Large intestine (tissue), 3 donors: Measurements from ENCODE around the gene MSI2. TPM values are rescaled to one million over a fixed set of nuclear protein-coding genes. Genes with fewer than 3 reads are reported as not detected.

ENCODE experiments used
- DNase-seq, 2 donors: peaks; one replicate each; pipeline versions ENCODE4 v3.0.0 to v3.0.0-alpha.2; 2013
- H3K27ac ChIP-seq: one replicate; pipeline ENCODE4 v1.5.1; 2013; ENCODE audit warnings: low read length
- H3K27me3 ChIP-seq: 2 replicates; pipeline ENCODE4 v1.6.1; 2013; ENCODE audit warnings: low read length; ENCODE audit not compliant: control insufficient read depth, insufficient read depth
- H3K36me3 ChIP-seq: 2 replicates; pipeline ENCODE4 v1.6.1; 2013; ENCODE audit warnings: low read length; ENCODE audit not compliant: control insufficient read depth, insufficient read depth
- H3K4me1 ChIP-seq: one replicate; pipeline ENCODE4 v1.6.1; 2013; ENCODE audit warnings: low read length; ENCODE audit not compliant: control insufficient read depth, insufficient read depth
- H3K4me3 ChIP-seq: one replicate; pipeline ENCODE4 v1.5.1; 2013; ENCODE audit warnings: low read length
- H3K9me3 ChIP-seq: one replicate; pipeline ENCODE4 v1.6.1; 2013; ENCODE audit warnings: mild to moderate bottlenecking, low read depth, low read length, moderate library complexity; ENCODE audit not compliant: control insufficient read depth
- WGBS: methylation state at CpG from one replicate; pipeline ENCODE4 v1.1.5; 2013; ENCODE audit warnings: low lambda C conversion rate; ENCODE audit not compliant: insufficient coverage; 5-methylcytosine and 5-hydroxymethylcytosine counted together
- polyA plus RNA-seq: library from polyadenylated mRNA; unstranded; fragments of 120-200 nt; gene quantifications from one replicate; pipeline ENCODE4 v1.2.1, GENCODE V29; 2013

The MSI2 gene
- polyA plus RNA-seq, 1 donor: 46.1 TPM

DNA sequence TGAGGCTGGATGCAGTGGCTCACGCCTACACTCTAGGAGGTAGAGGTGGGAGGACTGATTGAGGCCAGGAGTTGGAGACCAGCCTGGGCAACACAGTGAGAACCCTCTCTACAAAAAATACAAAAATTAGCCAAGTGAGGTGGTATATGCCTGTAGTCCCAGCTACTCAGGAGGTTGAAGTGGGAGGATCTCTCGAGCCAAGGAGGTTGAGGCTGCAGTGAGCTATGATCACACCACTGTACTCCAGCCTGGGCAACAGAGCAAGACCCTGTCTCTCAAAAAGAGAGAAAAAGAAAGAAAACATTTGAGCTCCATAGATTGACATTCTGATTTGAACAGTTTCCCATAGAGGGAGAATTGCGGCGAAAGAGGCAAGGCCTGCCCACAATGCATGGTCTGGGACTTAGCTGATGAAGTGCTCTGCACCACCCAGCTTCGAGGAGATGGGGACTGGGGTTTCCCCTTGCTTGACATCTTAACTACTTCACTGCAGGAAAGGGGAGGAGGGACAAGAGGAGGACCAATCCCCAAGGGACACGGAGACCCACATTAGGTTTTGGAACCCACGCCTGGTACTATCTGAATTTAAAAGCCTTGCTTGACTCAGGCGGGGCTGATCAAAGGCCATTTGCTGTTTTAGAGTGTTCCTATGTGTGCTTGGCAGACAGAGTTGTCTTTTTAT is 21.7 kb downstream of the MSI2 start:
- Histone ChIP-seq H3K36me3 (peaks cover 42% of the 10 kb centered on the region), H3K4me3 (no peak overlapping the region), H3K4me1 (peaks cover 10% of the 10 kb centered on the region), H3K27ac (no peak overlapping the region), H3K27me3 (no peaks in the 10 kb centered on the region), H3K9me3 (no peaks in the 10 kb centered on the region)
- no peak for DNase-seq
- WGBS: no CpG with 5 or more reads among the region's 8 CpGs

DNA sequence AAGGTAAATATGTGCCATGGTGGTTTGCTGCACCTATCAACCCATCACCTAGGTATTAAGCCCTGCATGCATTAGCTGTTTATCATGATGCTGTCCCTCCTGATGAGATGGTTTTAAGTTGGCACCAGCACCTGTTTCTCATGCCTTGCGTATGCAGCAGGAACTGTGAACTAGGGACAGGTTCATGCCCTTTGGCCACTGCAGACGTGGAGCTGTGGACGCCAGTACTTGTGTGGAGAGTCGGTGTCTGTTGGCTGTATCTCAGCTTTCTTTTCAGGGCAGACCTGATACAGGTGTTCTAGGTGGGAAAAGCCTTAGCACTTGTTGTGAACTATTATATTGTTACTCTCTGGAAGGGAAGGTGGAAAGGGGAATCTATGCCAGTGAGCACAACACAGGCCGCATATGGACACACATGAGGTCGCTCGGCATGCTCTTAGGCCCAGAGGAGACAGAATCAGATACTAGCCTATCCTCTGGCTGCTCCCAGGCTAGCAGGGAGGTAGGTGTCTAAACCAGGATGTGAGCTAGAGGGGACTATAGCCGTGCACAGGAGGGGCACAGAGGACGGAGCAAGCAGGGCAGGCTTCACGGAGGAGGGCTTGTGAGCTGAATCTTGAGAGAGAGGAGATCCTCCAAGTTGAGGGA is 22.5 kb downstream of the MSI2 start:
- Histone ChIP-seq H3K36me3 (peaks cover 37% of the 10 kb centered on the region), H3K9me3 (no peaks in the 10 kb centered on the region), H3K27me3 (no peaks in the 10 kb centered on the region), H3K27ac (no peak overlapping the region), H3K4me3 (no peak overlapping the region), H3K4me1 (peaks cover 10% of the 10 kb centered on the region)
- 80% methylated on average over 1 of the region's 10 CpGs for WGBS
- DNase-seq: no peak

DNA sequence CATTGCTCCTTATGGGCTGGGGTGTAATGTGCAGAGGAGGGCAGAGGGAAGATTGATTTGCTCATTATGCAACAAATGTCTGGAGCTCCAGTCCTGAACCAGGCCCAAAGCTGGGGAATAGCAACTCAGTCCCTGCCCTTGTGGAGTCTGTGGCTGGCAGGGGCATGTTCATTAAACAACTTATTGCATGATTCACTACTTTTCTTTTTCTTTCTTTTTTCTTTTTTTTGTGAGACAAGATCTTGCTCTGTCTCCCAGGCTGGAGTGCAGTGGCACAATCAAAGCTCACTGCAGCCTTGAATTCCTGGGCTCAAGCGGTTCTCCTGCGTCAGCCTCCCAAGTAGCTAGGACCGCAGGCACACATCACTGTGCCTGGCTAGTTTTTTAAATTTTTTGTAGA is 23.1 kb downstream of the MSI2 start:
- no peak overlapping the region for H3K4me3 ChIP-seq
- no CpG with 5 or more reads among the region's 3 CpGs for WGBS
- peaks cover 31% of the 10 kb centered on the region for H3K36me3 ChIP-seq
- H3K9me3 ChIP-seq: no peaks in the 10 kb centered on the region
- no peaks in the 10 kb centered on the region for H3K27me3 ChIP-seq
- DNase-seq: no peak
- H3K27ac ChIP-seq: no peak overlapping the region
- peaks cover 10% of the 10 kb centered on the region for H3K4me1 ChIP-seq

DNA sequence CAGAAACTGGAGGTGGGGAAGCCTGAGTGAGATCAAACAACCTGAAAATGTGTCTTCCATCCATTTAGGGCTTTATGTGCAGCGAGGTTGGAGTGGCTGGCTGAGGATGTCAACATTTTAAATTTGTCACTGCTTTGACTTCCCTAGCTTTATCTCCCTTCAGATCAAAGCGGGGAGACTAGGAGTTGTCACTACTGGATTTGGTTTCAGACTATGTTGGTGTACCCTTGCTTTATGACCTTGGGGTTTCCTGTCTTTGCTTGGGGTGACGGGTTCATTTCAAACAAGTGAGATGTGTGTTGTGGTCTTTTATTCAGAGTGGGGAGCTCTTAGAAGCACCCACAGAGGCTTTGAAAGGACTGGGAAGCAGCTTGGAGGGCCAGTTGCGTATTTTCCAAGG is 25.6 kb downstream of the MSI2 start:
- Histone ChIP-seq H3K4me3 (no peak overlapping the region), H3K27me3 (no peaks in the 10 kb centered on the region), H3K4me1 (peaks cover 8% of the 10 kb centered on the region), H3K27ac (no peak overlapping the region), H3K36me3 (peaks cover 31% of the 10 kb centered on the region), H3K9me3 (no peaks in the 10 kb centered on the region)
- WGBS: no CpG with 5 or more reads among the region's 4 CpGs
- no peak for DNase-seq

DNA sequence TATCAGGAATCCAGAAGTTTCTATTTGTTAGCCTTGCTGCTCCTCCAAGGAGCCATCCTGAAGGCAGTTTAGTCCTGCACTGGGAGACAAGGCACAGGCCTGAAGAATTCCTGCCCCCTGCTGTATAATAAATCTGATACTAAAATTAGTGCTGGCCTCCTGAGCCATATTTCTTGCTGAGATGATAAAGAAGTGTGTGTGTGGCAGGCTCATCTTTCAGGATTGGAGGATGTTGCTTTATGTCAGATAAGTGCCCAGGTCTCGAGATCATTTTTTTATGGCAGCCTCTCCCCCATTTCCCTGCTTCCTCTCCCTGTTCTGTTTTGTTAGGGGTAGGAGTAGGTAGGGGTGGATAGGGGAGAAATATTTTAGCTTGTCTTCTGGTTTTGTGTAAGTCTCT is 26.0 kb downstream of the MSI2 start:
- H3K36me3 ChIP-seq: peaks cover 34% of the 10 kb centered on the region
- WGBS: no CpG with 5 or more reads among the region's 1 CpG

DNA sequence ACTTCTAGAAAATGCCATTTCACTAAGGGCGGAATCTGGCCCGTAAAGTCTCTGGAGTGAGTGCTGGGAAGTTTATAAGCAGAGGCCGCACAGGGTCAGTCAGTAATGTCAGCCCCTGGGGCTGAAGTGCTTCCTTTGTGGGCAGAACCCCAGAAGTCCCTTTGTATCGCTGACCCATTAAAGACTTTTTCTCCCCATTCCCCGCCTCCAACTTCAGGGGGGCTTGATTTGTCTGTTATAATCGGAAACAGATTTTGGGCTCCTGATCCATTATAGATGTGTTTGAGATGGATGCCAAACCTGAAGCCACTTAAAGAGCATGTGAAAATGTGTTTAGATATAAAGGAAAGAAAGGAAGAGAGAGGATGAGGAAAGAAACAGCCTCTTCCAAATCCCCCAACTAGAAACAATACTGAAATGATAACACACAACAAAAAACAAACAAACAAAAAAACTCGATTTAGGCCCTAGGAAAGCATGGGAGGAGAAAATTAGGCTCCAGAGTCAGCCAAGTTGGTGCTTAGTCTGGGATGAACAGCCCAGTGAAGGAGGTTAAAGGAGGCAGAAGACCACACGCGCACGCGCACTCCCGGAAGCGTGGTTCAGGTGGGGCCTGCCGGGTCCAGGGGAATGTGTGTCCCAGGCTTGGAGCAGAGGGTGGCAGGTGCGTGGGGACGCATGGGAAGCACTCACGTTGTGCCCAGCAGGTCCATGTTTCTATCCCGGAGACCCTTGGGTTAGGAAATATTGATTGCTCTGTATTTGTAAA is 27.1 kb downstream of the MSI2 start:
- no peaks in the 10 kb centered on the region for H3K9me3 ChIP-seq
- H3K27ac ChIP-seq: no peak overlapping the region
- H3K36me3 ChIP-seq: peaks cover 37% of the 10 kb centered on the region
- no peaks in the 10 kb centered on the region for H3K27me3 ChIP-seq
- WGBS: no CpG with 5 or more reads among the region's 18 CpGs
- DNase-seq: no peak
- peaks cover 8% of the 10 kb centered on the region for H3K4me1 ChIP-seq
- no peak overlapping the region for H3K4me3 ChIP-seq

More for the DNA sequence above, 26.0 kb downstream of the MSI2 start:
- Histone ChIP-seq H3K27me3 (no peaks in the 10 kb centered on the region), H3K4me1 (peaks cover 8% of the 10 kb centered on the region), H3K9me3 (no peaks in the 10 kb centered on the region), H3K27ac (no peak overlapping the region), H3K4me3 (no peak overlapping the region)
- DNase-seq: no peak

DNA sequence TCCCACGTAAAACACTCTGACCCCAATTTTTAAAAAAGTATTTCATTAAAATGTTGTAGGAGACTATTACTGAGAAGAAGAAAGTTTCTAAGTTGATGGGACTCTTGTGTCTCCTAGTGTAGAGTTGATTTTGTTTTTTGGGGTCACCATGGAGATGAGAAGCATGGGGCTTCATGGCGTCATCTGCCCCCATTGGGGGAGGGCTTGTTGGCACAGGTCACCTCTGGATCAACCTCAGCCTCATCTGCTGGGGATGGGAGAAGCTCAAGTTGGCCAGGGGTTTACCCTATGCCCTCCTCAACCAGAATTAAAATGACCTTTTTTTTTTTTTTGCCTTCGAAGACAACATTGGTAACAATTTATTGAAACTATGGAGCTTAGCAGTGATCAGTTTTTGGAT is 28.3 kb downstream of the MSI2 start:
- H3K36me3 ChIP-seq: peaks cover 30% of the 10 kb centered on the region
- WGBS: 73% methylated on average over 2 of the region's 3 CpGs
- no peaks in the 10 kb centered on the region for H3K9me3 ChIP-seq
- no peaks in the 10 kb centered on the region for H3K27me3 ChIP-seq
- DNase-seq: no peak
- no peak overlapping the region for H3K4me3 ChIP-seq
- H3K4me1 ChIP-seq: peaks cover 8% of the 10 kb centered on the region
- H3K27ac ChIP-seq: no peak overlapping the region

DNA sequence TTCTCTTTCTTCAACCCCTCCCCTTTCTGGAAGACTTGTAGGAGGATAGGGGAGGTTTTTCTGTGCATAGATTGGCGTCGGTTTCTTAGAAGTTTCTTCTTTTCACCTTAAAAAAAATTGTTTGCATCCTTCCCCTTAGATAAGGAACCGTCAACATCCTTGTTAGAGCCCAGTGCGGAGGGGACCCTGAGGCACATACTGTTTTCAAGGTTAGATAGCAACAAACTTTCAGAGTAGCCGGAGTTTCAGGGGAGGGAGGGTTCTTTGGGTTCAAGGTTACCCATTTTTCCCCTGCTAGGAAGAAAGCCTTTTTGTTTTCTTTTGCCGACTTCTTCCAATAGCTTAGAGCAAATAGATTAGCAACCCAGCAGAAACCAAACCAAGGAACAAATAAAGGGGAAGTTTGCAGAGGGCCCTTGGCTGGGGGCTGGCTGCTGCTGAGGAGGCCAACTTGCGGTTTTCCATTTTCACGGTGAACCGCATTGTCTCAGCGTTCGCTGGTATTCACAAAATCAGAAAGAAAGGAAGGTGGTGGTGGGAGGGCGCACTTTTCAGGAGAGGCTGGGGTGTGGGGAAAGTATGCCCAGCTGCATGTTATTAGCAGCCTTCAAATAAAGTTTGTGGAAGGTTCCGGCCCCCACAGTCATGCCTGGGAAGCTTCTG is 28.8 kb downstream of the MSI2 start:
- H3K27me3 ChIP-seq: no peaks in the 10 kb centered on the region
- H3K4me1 ChIP-seq: peaks cover 8% of the 10 kb centered on the region
- H3K27ac ChIP-seq: no peak overlapping the region
- no CpG with 5 or more reads among the region's 13 CpGs for WGBS
- DNase-seq: no peak
- H3K9me3 ChIP-seq: no peaks in the 10 kb centered on the region
- peaks cover 33% of the 10 kb centered on the region for H3K36me3 ChIP-seq
- no peak overlapping the region for H3K4me3 ChIP-seq

DNA sequence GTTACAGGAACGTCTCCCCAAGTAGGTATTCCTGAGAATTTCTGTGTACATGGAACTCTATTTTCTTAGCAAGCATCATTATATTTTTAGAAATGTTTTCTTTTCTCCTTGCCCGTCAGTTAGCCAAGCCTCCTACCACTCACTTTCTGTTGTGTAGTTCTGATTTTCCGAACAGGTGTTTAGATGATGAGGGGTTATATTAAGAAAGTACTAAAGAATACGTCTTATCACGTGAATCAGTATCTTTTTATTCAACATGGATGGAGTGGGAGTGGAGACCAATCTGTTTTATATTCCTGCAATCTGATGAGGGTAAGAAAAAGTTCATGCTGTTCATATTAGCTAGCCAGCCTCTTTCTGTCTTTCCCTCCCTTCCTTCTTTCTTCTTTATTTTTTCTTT is 29.4 kb downstream of the MSI2 start:
- no peak for DNase-seq
- Histone ChIP-seq H3K27ac (no peak overlapping the region), H3K4me3 (no peak overlapping the region), H3K4me1 (peaks cover 8% of the 10 kb centered on the region), H3K27me3 (no peaks in the 10 kb centered on the region), H3K9me3 (no peaks in the 10 kb centered on the region), H3K36me3 (peaks cover 33% of the 10 kb centered on the region)
- 79% methylated on average over 5 of the region's 5 CpGs for WGBS

DNA sequence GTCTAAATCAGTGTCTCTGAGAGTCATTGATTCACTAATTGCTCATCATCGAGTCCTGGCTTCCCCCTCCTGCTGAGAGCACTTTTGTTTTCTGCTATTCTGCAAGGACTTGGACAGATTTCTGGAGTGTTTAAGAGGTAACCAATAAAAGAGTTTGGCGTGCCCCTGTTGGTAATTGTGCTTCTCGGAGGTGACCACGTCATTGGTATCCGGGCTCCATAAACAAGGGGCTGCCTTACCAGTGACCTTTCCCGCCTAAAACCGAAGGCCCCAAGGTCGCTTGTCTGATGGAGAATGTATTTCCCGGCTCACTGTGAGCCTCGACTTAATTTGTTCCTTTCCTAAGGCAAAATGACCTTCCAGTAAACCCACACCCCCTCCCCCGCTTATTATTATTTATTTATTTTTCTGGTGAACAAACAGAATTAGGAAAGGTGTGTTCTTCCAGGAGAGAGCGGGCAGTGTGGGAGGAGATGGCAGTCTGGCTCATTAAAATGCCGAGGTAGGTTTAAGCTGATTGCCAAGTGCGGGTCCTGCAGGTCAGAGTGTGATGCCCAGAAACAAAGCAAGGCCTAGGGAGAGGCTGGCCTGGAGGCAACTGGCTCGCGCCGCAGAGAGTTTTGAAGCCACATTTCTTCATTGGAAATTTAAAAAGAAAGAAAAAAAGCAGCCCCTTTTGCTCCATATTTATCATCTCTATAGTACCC is 30.2 kb downstream of the MSI2 start:
- 83% methylated on average over 6 of the region's 17 CpGs for WGBS

More for the DNA sequence above, 30.2 kb downstream of the MSI2 start:
- Histone ChIP-seq H3K4me3 (no peak overlapping the region), H3K27me3 (no peaks in the 10 kb centered on the region), H3K36me3 (peaks cover 27% of the 10 kb centered on the region), H3K27ac (no peak overlapping the region), H3K9me3 (no peaks in the 10 kb centered on the region), H3K4me1 (peaks cover 8% of the 10 kb centered on the region)
- DNase-seq: no peak
